Measurements from ENCODE around the gene ZIC1.

DNA sequence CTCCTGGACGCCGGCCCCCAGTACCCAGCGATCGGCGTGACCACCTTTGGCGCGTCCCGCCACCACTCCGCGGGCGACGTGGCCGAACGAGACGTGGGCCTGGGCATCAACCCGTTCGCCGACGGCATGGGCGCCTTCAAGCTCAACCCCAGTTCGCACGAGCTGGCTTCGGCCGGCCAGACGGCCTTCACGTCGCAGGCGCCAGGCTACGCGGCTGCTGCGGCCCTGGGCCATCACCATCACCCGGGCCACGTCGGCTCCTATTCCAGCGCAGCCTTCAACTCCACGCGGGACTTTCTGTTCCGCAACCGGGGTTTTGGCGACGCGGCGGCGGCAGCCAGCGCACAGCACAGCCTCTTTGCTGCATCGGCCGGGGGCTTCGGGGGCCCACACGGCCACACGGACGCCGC, 956 bp downstream of the ZIC1 start:
- TF ChIP-seq CTCF (IDR thresholded peaks at IDR 0.05) (no peak), POLR2AphosphoS5 (IDR thresholded peaks at IDR 0.05) (no peak)
